Prostate gland (tissue), 2 donors: Measurements from ENCODE around the gene GK.
"Not testable (repeated sequence)": the region's sequence is repeated elsewhere in the genome, so short reads cannot be mapped to it uniquely, and the experiment has no call there.

Experiments
- CTCF ChIP-seq, 4 experiments: fragments of 200-600 bp in 2 of 4; fragments of 450-650 bp in 2 of 4; sonication (generic) in 2 of 4; IDR thresholded peaks; 1 replicate in 3 of 4; 2 replicates in 1 of 4; pipeline ENCODE4 v1.5.1; 2016 to 2019; ENCODE audit warnings: antibody characterized with exemption in 4 of 4, mild to moderate bottlenecking in 2 of 4, moderate library complexity in 2 of 4
- POLR2A ChIP-seq: fragments of 450-650 bp; IDR thresholded peaks from one replicate; pipeline ENCODE4 v1.6.1; 2016; ENCODE audit warnings: antibody characterized with exemption, mild to moderate bottlenecking

- not testable (repeated sequence) for TF ChIP-seq CTCF (IDR thresholded peaks at IDR 0.05); POLR2A
Measured at GRCh38 chrX:30639702-30640101, 13.5 kb upstream of the GK start.
